Activated CD8-positive, alpha-beta memory T cell treated with anti-CD3 and anti-CD28 coated beads, Interleukin-2, amount 50 U/mL, for 48 hours (primary cell): ENCODE measurements around the gene ITIH3.

ENCODE experiments used
- DNase-seq: peaks from one replicate; pipeline ENCODE4 v3.0.0-alpha.2; 2020

ITIH3 gene

GRCh38 chr3:52827866-52828376 lies 33.3 kb downstream of the ITIH3 start:
- DNase-seq = no peak

- no peak for DNase-seq
Measured at GRCh38 chr3:52829482-52829881, 34.9 kb downstream of the ITIH3 start.

- DNase-seq = no peak
Measured at GRCh38 chr3:52829906-52830463, 35.4 kb downstream of the ITIH3 start.

DNA sequence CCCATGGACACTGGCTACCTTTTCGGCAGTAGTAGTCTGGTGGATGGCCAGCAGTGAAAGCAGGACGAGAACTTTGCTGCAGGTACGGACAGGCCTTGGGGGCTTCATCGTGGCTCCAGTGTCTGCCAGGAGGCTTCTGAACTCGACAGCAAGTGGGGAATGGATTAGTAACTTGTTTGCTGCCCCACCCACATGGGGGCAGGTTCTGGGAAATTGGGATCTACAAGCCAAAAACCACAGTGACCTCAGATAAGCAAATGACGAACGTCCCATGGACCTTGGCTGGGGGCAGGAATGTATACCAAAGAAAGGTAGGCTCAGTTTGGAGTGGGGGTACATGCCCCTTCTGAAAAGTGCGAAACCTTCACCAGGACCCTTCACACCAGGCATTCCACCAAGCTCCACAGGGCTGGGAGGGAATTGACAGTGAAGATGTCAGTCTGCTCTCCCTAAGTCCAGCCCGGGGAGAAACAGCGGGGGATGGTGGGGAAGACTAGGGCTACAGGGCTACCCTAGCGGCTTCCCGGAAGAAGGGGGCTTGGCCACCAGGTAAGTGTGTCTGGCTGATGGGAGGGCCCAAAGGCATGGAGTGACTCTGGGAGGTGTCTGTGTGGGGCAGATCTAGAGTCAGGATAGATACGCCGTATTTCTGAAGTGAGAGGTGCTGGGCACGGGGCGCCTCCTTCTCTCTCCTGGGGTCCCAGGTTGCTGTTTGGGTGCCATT lies 36.1 kb downstream of the ITIH3 start, which contains the start of gene ITIH4:
Gene ITIH4 (minus strand): TSS at position 138 of the 724 bp plus-strand sequence. CDS start 30 bp downstream, at position 108.
- DNase-seq = no peak

GRCh38 chr3:52831500-52832301 lies 37.1 kb downstream of the ITIH3 start:
- no peak for DNase-seq

GRCh38 chr3:52833202-52833601 lies 38.6 kb downstream of the ITIH3 start:
- no peak for DNase-seq

DNA sequence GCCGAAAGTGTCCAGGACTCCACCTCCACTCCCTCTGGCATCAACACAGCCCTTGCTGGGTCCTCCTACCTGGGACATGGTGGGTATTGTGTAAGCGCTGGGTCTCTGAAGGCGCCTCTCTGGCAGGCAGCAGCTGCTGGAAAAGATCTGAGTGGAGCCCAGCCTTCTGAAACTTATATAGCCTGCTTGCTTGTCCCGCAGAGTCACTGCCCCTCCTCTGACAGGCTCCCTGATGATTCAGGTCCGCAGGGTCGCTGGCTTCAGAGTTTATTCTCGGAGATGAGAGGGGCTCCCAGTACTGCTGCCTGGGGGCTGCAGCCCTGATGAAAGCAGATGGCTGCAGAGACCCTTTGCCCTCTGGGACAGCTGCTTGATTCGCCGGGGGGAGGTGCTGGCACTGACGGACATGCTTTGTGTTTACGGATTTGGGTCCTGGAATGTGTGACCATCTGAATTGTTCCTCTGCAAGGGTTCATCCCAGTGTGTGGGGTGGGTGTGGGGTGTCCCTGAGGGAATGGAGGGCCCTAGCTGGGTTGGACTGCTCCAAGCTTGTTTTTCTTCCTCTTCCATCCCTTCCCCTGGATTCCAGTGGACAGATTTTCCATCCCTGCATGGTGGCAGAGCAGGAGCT lies 40.4 kb downstream of the ITIH3 start, which contains the start of gene MUSTN1:
Gene MUSTN1 (minus strand): TSS at position 149 of the 631 bp plus-strand sequence. CDS start 71 bp downstream, at position 78.
- DNase-seq = no peak

- DNase-seq = no peak
Measured at GRCh38 chr3:52835766-52836470, 41.3 kb downstream of the ITIH3 start.

GRCh38 chr3:52836471-52836845 lies 41.9 kb downstream of the ITIH3 start:
- DNase-seq = no peak

DNA sequence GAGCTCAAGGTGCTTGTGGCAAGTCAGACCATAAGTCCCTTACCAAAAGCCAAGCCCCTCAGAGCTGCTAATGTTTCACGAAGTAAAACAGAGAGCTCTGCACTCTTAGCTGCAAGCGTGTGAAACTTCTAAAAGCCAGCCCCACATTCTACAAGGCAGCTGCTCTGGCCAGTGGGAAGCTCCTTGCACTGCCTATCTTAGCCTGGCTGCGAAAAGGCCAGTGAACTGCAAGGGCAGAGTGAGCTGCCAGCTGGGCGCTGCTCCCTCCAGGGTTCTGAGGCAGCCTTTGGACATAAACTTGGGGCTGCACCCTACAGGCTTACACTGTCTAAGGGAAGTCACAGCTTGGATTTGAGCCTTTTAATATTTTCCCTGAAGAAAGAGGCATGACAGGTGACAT lies 42.4 kb downstream of the ITIH3 start:
- no peak for DNase-seq

DNA sequence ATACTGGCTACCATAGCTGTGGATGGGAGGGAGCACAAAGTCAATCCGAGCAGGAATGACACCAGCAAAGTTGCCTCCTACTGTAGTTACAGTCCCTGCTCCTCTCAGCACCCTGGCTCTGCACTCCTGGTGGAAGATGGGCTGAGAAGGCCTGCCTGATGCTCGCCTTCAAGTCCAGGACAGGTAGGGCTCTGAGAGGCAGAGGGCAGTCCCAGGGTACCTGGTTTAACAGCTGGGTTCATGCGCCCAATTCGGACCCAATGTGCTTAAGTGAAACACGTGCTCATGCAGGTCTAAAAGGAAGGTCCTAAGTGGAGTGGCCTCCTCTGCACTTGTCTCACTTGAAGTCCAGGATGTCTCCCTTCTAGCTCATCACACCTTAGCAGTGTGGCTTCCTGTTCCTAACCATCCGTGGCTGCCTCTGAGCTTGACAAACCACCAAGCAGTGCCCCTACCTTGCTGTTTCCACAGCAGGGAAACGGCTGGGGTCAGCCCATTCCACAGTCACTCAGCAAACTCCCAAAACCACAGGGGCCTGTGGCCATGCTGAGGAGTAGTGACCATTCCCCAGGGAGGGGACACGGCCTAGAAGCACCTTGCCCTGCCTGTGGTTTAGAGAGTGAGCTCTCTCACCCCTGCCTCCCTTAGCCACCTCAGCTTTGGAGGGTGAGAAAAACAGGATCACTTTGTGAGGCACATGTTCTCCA lies 44.1 kb downstream of the ITIH3 start:
- DNase-seq = no peak

DNA sequence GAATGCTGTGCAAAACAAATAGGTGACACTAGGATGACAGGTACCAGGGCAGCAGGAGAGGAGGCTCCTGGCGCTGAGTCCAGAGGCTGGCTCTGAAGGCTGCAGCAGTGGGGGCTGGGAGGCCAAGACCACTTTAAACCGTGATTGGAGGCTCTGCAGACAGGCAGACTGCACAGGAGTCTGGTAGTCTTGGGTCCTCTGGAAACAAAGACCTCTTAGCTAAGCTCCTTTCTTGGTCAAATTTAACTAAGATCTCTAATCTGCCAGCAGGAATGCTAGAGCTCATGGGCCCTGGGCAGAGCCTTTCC lies 44.6 kb downstream of the ITIH3 start:
- no peak for DNase-seq

DNA sequence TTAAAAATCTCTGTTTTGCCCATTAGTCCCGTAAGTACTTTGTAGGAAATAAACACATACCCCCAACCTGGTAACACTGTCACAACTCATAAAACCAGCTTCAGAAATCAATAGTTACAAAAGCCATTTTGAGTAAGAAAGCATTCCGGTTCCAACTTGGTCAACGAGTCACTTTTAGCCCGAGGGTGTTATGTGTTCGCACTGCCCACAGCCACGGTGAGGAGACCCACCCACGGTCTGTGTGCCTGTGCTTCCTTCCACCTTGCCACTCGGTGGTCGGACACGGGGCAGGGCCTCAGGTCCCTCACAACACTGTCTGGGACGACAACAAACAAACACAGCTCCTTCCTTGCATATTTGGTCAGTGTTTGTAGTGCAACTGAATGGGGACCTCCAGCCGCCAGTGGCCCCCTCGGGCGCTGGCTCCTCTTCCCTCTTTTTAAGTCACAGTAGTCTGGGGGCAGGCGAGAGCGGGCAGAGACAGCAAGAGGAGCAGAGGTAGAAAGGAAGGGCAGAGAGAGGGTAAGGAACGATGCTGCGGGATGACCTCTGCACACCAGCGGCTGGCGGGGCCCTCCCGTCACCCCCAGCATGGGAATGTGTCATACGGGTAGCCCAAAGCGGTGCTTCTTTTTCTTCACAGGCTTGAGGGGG lies 45.4 kb downstream of the ITIH3 start:
- no peak for DNase-seq

DNA sequence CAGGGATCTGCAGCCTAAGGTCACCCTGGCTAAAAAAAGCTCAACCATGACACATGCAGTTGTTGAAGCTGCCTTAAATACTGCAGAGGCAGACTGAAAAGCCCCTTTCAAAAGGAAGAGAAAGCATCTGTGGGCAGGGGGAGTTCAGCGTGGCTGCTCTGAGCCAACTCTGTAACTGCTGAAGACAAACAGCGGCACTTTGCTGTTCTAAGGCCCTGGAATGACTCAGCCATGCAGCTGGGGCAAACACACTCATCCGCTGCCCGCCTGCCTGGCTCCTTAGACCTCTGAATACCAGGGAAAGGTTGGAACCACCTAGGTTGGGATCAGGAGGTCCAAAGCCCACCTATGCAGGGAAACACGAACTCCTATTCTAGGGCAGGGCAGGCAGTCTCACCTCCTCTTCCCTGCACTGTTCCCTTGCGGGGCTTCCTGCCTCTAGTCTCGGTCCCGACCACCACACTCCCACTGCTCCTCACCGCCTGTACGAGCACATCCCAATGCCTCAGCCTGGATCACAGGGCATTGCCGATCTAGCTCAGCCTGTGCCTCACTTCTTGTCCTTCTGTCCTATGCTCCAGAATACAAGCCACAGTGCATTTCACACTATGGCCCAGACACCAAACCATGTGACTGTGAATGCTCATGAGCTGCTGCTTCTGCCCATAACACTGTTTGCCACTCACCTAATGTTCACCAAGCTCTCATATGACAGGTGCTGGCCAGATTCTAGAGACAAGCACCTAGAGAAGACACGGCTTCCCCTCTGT lies 46.8 kb downstream of the ITIH3 start:
- DNase-seq = no peak

GRCh38 chr3:52841981-52842340 lies 47.4 kb downstream of the ITIH3 start:
- no peak for DNase-seq

GRCh38 chr3:52842424-52842823 lies 47.8 kb downstream of the ITIH3 start:
- no peak for DNase-seq

DNA sequence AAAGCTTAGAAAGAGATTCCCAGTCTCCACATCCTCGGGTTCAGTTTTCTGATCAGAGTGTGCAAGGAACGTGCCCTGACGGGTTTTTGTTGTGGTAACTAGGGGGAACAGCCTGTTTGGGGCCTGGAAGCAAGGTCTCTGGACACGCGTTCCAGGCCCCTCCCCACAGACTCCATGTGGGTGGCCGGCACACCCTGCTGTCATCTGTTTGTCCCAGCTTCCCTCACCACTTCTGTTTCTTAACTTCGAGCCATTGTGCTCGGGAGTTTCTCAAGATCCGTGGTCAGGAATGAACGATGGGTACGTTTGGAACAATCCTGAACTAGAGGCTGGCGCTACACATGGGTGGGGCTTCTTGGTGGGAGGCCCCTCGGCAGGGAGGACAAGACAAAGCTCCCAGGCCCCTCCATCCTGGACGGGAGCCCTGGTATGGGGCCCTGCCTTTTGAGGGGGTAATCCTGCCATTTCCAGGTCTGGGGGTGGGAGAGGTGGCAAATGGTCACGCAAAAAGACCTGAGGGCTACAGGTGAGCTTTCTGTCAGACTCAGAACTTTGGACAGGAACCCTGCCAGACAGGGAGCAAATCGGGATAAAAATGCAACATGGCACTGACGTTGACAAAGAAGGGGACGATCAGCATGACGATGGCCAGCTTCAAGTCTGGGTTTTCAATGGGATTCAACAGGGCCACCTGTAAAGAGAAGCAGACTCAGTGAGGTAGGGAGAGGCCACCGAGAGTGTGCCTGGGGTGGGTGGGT lies 48.7 kb downstream of the ITIH3 start:
- no peak for DNase-seq

GRCh38 chr3:52843881-52844280 lies 49.3 kb downstream of the ITIH3 start:
- DNase-seq = no peak

GRCh38 chr3:52844290-52844975 lies 49.8 kb downstream of the ITIH3 start:
- no peak for DNase-seq
